GM12874 (cell line): ENCODE results near the gene A3GALT2.

Source experiments
- TF ChIP-seq, protein P1 (sequence below): IDR thresholded peaks from 2 replicates; pipeline ENCODE4 v1.5.1; 2011; ENCODE audit warnings: low read depth, mild to moderate bottlenecking, control low read depth, low read length, moderate library complexity; ENCODE audit not compliant: insufficient read depth

The A3GALT2 gene

DNA sequence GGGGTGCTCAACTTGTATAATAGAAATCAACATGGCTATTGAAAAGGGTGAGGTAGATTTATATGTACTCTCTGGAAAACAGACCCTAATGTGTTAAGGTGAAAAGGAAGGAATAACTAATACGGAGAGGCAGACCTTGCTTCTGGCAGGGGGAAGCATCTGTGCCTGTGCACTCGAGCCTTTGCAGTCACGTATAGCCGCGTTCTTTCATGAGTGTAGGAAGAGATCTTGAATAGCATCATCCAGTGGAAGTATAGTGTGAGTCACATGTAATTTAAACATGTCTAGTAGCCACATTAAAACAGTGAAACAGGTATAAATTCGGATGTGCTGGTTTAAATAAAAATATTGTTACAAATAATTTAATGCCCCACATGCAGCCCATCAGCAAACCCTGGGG lies 3.0 kb downstream of the A3GALT2 start:
- TF ChIP-seq, protein P1, sequence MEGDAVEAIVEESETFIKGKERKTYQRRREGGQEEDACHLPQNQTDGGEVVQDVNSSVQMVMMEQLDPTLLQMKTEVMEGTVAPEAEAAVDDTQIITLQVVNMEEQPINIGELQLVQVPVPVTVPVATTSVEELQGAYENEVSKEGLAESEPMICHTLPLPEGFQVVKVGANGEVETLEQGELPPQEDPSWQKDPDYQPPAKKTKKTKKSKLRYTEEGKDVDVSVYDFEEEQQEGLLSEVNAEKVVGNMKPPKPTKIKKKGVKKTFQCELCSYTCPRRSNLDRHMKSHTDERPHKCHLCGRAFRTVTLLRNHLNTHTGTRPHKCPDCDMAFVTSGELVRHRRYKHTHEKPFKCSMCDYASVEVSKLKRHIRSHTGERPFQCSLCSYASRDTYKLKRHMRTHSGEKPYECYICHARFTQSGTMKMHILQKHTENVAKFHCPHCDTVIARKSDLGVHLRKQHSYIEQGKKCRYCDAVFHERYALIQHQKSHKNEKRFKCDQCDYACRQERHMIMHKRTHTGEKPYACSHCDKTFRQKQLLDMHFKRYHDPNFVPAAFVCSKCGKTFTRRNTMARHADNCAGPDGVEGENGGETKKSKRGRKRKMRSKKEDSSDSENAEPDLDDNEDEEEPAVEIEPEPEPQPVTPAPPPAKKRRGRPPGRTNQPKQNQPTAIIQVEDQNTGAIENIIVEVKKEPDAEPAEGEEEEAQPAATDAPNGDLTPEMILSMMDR: no peak

GRCh38 chr1:33317354-33317753 lies 3.5 kb downstream of the A3GALT2 start:
- TF ChIP-seq, protein P1: no peak

GRCh38 chr1:33316601-33317000 lies 4.3 kb downstream of the A3GALT2 start:
- TF ChIP-seq, protein P1: no peak

DNA sequence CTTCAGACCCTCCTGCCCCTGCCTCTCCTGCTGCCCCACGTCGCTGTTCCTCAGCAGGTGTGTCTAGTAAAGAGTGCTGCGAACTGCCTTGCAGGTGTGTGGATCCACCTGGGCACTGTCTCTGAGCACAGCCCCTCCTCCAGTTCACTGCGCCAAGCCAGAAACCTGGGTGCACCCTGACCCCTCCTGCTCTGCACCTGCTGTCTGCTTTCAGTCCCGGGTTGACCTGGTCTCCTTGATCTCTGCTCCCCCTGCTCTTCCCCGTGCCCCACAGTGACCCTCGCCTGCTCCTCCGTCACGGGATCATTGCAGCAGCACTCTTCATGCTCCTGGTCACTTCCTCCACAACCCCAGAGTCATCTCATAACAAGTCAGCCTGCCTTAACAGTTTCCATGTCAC lies 6.5 kb downstream of the A3GALT2 start:
- TF ChIP-seq, protein P1: no peak

GRCh38 chr1:33312413-33312749 lies 8.5 kb downstream of the A3GALT2 start:
- TF ChIP-seq, protein P1: no peak

DNA sequence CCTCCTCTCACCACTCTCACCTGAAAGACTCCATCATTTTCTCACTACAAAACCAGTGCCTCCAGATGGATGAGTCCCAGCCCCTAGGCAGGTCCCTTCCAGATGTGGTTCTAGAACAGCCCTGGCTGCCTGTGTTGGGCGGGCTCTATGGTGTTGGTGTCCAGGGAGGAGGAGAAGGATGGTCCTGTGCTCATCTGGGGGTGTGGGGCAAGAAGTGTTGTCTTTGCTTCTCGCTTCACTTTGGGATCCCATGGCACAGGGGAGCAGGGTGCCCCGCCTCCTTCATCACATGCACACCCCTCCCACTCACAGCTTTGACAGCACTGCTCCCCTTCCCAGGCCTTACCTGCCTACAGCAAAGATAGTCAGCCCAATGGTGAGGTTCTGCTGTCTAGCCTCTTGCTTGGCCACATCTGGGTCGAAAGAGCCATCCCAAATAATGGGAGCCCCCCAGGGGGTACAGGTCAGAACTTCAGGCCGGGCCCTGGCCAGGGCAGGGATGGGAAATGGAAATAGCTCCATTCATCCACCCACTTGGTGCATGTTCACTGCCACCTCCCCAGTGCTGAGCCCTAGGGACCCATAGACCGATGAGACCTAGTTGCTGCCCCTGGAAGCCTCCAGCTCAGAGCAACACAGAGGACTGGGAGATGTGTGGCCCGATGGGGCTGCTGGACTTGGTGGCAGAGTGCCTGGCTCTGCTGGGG lies 9.0 kb downstream of the A3GALT2 start:
- TF ChIP-seq, protein P1: no peak

GRCh38 chr1:33310702-33311101 lies 10.2 kb downstream of the A3GALT2 start:
- TF ChIP-seq, protein P1: no peak
